Anterior cingulate cortex (tissue), 58 donors: ENCODE results near the gene NOXA1.

Source experiments
- DNase-seq, 58 donors: peaks; one replicate each; lab custom pipeline; 2025; lab: John Stamatoyannopoulos, UW

Gene NOXA1

GRCh38 chr9:137435980-137436760 lies 13.0 kb downstream of the NOXA1 start:
- no peak for DNase-seq

GRCh38 chr9:137436761-137437600 lies 13.8 kb downstream of the NOXA1 start:
- DNase-seq, result no peak

GRCh38 chr9:137437691-137438590 lies 14.7 kb downstream of the NOXA1 start:
- no peak for DNase-seq

DNA sequence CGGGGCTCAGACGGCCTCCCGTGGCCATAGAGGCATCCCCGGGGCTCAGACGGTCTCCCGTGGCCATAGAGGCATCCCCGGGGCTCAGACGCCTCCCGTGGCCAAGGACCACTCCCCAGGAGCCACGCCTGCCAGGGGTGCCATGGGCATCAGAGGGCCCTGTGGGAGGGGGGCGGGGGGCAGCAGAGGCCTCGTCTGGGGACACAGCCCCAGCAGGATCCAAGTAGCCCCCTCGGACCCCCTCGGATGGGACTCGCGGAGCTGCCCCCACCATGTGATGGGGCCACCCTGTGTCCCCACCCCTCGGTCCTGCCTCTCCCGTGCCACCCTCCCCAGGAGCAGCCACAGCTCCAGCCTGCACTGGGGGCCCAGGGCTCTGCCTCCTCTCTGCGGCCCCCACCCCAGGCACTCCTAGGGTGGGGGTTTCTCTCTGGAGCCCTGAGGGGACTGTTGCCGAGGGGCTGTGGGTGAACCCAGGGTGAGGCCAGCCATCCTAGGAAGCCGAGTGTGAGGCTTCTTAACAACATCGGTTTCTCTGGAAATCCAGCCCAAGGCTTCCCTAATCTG lies 15.5 kb downstream of the NOXA1 start:
- DNase-seq, result no peak

DNA sequence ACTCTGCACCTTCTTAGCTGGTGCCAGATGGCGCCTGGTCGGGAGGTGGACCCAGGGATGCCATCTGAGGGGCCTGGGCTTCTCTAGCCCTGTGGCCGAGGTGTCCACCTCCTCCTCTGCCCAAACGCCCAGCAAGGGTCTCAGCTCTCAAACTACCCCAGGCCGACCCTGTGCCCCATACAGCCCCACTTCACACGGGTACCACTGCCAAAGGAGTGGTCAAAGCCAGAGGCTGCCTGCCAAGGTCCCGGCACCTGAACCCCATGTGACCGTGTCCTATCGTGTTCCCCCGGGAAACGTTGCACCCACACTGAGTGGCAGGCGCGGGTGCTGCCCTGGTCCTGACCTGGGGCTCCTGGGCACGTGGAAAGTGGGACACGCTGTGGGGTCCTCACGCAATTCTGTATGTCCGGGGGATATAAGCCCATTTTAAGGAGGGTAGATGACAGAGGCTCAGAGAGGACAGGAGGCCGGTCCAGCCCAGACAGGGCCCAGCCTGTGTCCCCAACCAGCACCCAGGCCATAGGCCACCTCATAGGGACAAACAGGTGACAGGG lies 16.0 kb downstream of the NOXA1 start:
- DNase-seq, result no peak

DNA sequence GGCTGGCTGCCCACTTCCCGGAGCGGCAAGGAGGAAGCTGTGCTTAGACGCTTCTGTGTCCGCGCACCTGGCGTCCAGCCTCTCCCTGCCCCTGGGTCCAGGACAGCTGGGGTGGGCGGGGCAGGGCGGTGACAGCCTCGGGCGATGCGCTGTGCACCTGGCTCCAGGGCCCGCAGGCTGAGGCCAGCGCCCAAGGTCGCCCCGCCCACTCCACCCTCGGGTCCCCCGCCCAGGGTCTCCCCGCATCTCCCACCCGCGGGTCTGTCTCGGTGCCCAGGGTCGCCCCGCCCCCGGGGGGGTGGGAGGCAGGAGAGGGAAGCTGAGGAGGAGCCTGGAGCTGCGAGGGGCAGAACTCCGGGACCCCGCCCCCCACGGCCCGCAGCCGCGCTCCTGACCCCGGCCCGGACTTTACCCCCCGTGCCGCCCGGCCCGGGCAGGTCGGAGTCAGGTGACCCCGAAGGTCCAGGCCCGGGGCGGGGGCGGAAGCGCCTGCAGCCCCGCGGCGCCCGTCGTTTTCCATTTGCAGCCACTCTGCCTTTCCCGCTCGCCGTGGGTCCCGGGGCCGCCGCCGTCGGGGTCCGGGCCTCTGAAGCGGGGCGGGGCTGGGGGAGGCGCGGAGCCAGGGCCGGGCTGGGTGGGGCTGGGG lies 18.2 kb downstream of the NOXA1 start, which contains the start of gene ENTPD8:
TSS of gene ENTPD8 (minus strand) at position 69 of the 646 bp plus-strand sequence. CDS start 3,072 bp downstream, outside the sequence.
- no peak for DNase-seq

- no peak for DNase-seq
These were observed 18.7 kb downstream of the NOXA1 start for GRCh38 chr9:137441935-137442321.

DNA sequence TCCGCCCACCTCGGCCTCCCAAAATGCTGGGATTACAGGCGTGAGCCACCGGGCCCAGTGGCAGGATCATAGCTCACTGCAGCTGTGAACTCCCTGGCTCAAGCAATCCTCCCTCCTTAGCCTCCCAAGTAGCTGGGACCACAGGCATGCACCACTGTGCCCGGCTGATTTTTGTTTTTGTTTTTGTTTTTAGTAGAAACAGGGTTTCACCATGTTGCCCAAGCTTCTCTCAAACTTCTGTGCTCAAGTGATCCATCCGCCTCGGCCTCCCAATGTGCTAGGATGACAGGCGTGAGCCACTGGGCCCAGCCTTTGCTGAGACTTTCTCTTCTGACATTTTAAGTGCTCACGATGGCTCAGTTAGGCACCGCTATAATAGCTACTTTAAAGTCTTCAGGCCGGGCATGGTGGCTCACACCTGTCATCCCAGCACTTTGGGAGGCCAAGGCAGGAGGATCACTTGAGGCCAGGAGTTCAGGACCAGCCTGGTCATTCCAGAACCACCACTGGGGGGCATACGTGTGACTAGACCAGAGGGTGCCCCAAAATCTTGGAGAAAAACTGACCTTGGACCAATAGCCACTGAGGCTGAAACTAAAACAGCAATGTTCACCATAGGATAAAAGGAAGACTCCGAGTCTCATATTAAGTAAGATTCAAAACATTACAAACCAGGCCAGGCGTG lies 21.1 kb downstream of the NOXA1 start:
- DNase-seq, result no peak

DNA sequence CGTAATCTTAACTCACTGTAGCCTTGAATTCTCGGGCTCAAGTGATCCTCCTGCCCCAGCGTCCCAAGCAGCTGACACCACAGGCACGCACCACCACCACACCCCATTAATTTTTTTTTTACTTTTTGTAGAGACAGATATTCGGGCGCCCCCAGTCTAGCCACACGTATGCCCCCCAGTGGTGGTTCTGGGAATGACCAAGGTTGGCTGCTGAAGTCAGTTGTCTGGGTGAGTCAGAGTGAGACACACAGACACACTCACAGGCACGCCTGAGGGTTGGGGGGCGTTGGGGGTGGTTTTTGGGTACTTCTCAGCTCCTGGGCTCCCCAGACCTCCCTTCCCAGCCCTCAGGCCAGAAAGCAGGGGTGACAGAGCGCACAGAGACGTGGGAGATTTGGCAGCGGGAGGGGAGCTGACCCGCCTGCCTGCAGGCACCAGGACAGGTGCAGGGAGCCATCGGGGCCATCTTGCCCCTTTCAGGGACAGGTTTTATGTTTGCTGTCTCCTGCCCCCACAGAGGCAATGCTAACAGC lies 22.1 kb downstream of the NOXA1 start:
- peak in 45 of 58 donors; percentile 15 to 77 (median 47) for DNase-seq

- no peak for DNase-seq
These were observed 22.8 kb downstream of the NOXA1 start for GRCh38 chr9:137445930-137446431.

GRCh38 chr9:137446851-137447471 lies 23.8 kb downstream of the NOXA1 start:
- DNase-seq, result peak in 3 of 58 donors; percentile 20 to 32 (median 30)

- peak in 18 of 58 donors; percentile 18 to 70 (median 36) for DNase-seq
These were observed 24.8 kb downstream of the NOXA1 start for GRCh38 chr9:137447722-137448601.

DNA sequence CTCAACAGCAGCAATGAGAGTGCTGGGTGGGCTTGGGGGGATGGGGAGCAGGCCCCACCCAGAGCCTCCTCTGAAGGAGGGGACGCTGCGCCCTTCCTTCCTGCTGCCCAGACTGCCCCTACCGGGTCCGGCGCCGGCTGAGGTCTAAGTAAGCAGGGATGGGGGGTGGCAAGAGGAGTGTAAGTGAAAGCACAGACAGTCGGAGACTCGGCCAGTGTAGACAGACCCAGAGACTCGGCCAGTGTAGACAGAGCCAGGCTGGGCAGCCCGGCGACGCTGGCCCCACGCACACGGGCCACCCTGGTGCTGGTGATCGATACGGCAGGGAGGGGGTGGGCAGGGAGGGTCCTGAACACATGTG lies 25.4 kb downstream of the NOXA1 start:
- DNase-seq, result no peak

GRCh38 chr9:137449081-137449844 lies 26.1 kb downstream of the NOXA1 start:
- no peak for DNase-seq

GRCh38 chr9:137449931-137450538 lies 26.8 kb downstream of the NOXA1 start:
- no peak for DNase-seq
